Measurements from ENCODE around the gene FABP7. TPM values are rescaled to one million over a fixed set of nuclear protein-coding genes. Genes with fewer than 3 reads are reported as not detected.

FABP7 gene
- total RNA-seq, 2 experiments from 2014 or later, result not detected

DNA sequence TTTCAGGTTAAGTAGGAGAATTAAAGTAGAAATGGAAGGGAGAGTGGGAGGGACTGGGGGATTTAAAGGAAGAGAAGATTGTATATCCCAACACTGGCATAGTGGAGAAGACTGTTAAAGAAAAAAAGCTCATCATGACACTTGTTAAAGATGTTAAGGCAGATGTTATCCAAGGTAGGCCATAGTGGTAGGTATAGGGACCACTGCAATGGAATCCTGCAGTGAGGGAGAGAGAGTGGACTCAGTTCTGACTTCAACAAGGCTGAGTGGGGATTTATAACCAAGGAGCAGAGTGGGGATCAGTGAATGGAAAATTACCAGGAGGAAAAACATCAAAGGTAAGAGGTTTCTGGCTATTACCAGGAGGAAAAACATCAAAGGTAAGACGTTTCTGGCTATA is 30.7 kb downstream of the FABP7 start:
- POLR2A ChIA-PET, result no interaction called here
- CTCF ChIA-PET (ENCODE audit: unreplicated experiment), result no interaction called here
- H3K4me1 ChIP-seq (ENCODE audit: insufficient read depth, low read length, poor library complexity, severe bottlenecking), result no peaks in the 10 kb centered on the region
- H3K27ac ChIP-seq (ENCODE audit: low read depth, low read length, poor library complexity, severe bottlenecking), result no peak overlapping the region
- no peaks in the 10 kb centered on the region for H3K79me2 ChIP-seq (ENCODE audit: insufficient read depth, low read depth, low read length)
- intact Hi-C loops (cut with micrococcal nuclease; ENCODE audit: unreplicated experiment), result no loop called here
- BruUV-seq (replicated peaks), result no TSS peak
- DNase-seq (ENCODE audit: low spot score), result no peak
- H3K9me3 ChIP-seq (ENCODE audit: low read length), result no peaks in the 10 kb centered on the region
- no peak overlapping the region for H2AFZ ChIP-seq (ENCODE audit: low read length)
- H3K4me2 ChIP-seq (ENCODE audit: low read length), result no peak overlapping the region
- no peaks in the 10 kb centered on the region for H3K9me2 ChIP-seq (ENCODE audit: insufficient read depth, low read length)
- H3K4me3 ChIP-seq (ENCODE audit: low read depth, low read length, poor library complexity, severe bottlenecking), result no peak overlapping the region
- no peaks in the 10 kb centered on the region for H4K20me1 ChIP-seq (ENCODE audit: insufficient read depth, low read length)
- TF ChIP-seq, protein P1, sequence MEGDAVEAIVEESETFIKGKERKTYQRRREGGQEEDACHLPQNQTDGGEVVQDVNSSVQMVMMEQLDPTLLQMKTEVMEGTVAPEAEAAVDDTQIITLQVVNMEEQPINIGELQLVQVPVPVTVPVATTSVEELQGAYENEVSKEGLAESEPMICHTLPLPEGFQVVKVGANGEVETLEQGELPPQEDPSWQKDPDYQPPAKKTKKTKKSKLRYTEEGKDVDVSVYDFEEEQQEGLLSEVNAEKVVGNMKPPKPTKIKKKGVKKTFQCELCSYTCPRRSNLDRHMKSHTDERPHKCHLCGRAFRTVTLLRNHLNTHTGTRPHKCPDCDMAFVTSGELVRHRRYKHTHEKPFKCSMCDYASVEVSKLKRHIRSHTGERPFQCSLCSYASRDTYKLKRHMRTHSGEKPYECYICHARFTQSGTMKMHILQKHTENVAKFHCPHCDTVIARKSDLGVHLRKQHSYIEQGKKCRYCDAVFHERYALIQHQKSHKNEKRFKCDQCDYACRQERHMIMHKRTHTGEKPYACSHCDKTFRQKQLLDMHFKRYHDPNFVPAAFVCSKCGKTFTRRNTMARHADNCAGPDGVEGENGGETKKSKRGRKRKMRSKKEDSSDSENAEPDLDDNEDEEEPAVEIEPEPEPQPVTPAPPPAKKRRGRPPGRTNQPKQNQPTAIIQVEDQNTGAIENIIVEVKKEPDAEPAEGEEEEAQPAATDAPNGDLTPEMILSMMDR (conservative IDR thresholded peaks at IDR 0.05; ENCODE audit: low read length), result no peak
- TF ChIP-seq EZH2phosphoT487 (IDR thresholded peaks at IDR 0.05; ENCODE audit: borderline replicate concordance, low read depth, low read length), result no peak
- H3K36me3 ChIP-seq (ENCODE audit: insufficient read depth, low read length), result no peaks in the 10 kb centered on the region

DNA sequence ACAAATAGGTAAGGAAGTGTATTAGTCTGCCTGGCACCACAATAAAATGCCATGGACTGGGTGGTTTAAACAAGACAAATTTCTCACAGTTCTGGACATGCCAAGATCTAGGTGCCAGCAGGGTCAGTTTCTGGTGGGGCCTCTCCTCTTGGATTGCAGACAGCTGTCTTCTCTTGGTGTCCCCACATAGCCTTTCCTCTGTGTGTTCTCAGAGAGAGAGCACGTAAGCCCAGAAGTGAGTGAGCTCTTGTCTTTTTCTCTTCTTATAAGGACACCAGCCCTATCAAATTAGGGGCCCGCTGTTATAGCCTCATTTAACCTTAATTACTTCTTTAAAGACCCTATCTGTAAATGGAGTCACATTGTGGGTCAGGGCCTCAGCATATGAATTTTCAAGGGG is 37.8 kb downstream of the FABP7 start:
- H3K4me3 ChIP-seq (ENCODE audit: low read depth, low read length, poor library complexity, severe bottlenecking), result no peak overlapping the region
- H3K27ac ChIP-seq (ENCODE audit: low read depth, low read length, poor library complexity, severe bottlenecking), result no peak overlapping the region
- H2AFZ ChIP-seq (ENCODE audit: low read length), result no peak overlapping the region
- DNase-seq (ENCODE audit: low spot score), result no peak
- TF ChIP-seq EZH2phosphoT487 (IDR thresholded peaks at IDR 0.05; ENCODE audit: borderline replicate concordance, low read depth, low read length), result no peak
- TF ChIP-seq, protein P1 (conservative IDR thresholded peaks at IDR 0.05; ENCODE audit: low read length), result no peak
- no peak overlapping the region for H3K4me2 ChIP-seq (ENCODE audit: low read length)
- H3K9me3 ChIP-seq (ENCODE audit: low read length), result no peaks in the 10 kb centered on the region
- no peaks in the 10 kb centered on the region for H3K79me2 ChIP-seq (ENCODE audit: insufficient read depth, low read depth, low read length)
- ChIA-PET POLR2A (no interaction called here), CTCF (ENCODE audit: unreplicated experiment) (no interaction called here)
- no peaks in the 10 kb centered on the region for H4K20me1 ChIP-seq (ENCODE audit: insufficient read depth, low read length)
- H3K9me2 ChIP-seq (ENCODE audit: insufficient read depth, low read length), result no peaks in the 10 kb centered on the region
- no peaks in the 10 kb centered on the region for H3K4me1 ChIP-seq (ENCODE audit: insufficient read depth, low read length, poor library complexity, severe bottlenecking)
- H3K36me3 ChIP-seq (ENCODE audit: insufficient read depth, low read length), result no peaks in the 10 kb centered on the region
- intact Hi-C loops (cut with micrococcal nuclease; ENCODE audit: unreplicated experiment), result no loop called here
- no TSS peak for BruUV-seq (replicated peaks)

- Histone ChIP-seq H3K9me2 (ENCODE audit: insufficient read depth, low read length) (no peaks in the 10 kb centered on the region), H4K20me1 (ENCODE audit: insufficient read depth, low read length) (no peaks in the 10 kb centered on the region), H3K36me3 (ENCODE audit: insufficient read depth, low read length) (no peaks in the 10 kb centered on the region), H3K4me1 (ENCODE audit: insufficient read depth, low read length, poor library complexity, severe bottlenecking) (no peaks in the 10 kb centered on the region), H3K4me3 (ENCODE audit: low read depth, low read length, poor library complexity, severe bottlenecking) (no peak overlapping the region), H3K9me3 (ENCODE audit: low read length) (no peaks in the 10 kb centered on the region), H3K27ac (ENCODE audit: low read depth, low read length, poor library complexity, severe bottlenecking) (no peak overlapping the region), H2AFZ (ENCODE audit: low read length) (no peak overlapping the region), H3K4me2 (ENCODE audit: low read length) (no peak overlapping the region), H3K79me2 (ENCODE audit: insufficient read depth, low read depth, low read length) (no peaks in the 10 kb centered on the region)
- ChIA-PET CTCF (ENCODE audit: unreplicated experiment) (no interaction called here), POLR2A (no interaction called here)
- DNase-seq (ENCODE audit: low spot score), result no peak
- intact Hi-C loops (cut with micrococcal nuclease; ENCODE audit: unreplicated experiment), result no loop called here
- TF ChIP-seq, protein P1 (conservative IDR thresholded peaks at IDR 0.05; ENCODE audit: low read length), result no peak
- no peak for TF ChIP-seq EZH2phosphoT487 (IDR thresholded peaks at IDR 0.05; ENCODE audit: borderline replicate concordance, low read depth, low read length)
- BruUV-seq (replicated peaks), result no TSS peak
These were observed 38.2 kb downstream of the FABP7 start for GRCh38 chr6:122817766-122818165.

Data from OCI-LY7 (cell line).